Right lobe of liver (tissue), 6 donors: ENCODE measurements around the gene PHOSPHO1. TPM values are rescaled to one million over a fixed set of nuclear protein-coding genes. Genes with fewer than 3 reads are reported as not detected.

Source experiments
- ATAC-seq, 4 donors: fragments of 200-7000 bp; cut with Tn5 transposase; one replicate each; pipeline ENCODE4 v1.9.1; 2020; ENCODE audit warnings: mild to moderate bottlenecking in 4 of 4, moderate library complexity in 4 of 4
- DNase-seq, 3 donors: peaks; one replicate each; pipeline ENCODE4 v3.0.0-alpha.2; 2020
- H3K27ac ChIP-seq, 3 donors: fragments of 200-600 bp; one replicate each; pipeline ENCODE4 v1.8.0; 2022
- H3K27me3 ChIP-seq, 2 donors: fragments of 200-600 bp; one replicate each; pipeline ENCODE4 v1.8.0; 2022
- H3K36me3 ChIP-seq, 4 donors: fragments of 200-600 bp; sonication (generic) in 1 of 4; one replicate each; pipeline versions ENCODE4 v1.5.1 to v1.8.0; 2017 to 2022; ENCODE audit warnings: control low read depth in 1 of 4
- H3K4me1 ChIP-seq, 4 donors: fragments of 200-600 bp; sonication (generic) in 1 of 4; one replicate each; pipeline versions ENCODE4 v1.5.1 to v1.8.0; 2017 to 2022; ENCODE audit warnings: control low read depth in 1 of 4
- H3K4me3 ChIP-seq, 3 donors: fragments of 200-600 bp; one replicate each; pipeline ENCODE4 v1.8.0; 2022
- H3K9me3 ChIP-seq, 4 donors: fragments of 200-600 bp; sonication (generic) in 1 of 4; one replicate each; pipeline versions ENCODE4 v1.5.1 to v1.8.0; 2017 to 2022; ENCODE audit warnings: control low read depth in 1 of 4
- CTCF ChIP-seq, 4 donors: fragments of 200-600 bp in 3 of 4; fragments of 450-650 bp in 1 of 4; IDR thresholded peaks; one replicate each; pipeline versions ENCODE4 v1.5.1 to v1.8.0; 2016 to 2022; ENCODE audit warnings: antibody characterized with exemption in 4 of 4, mild to moderate bottlenecking in 2 of 4
- POLR2A ChIP-seq: fragments of 450-650 bp; IDR thresholded peaks from one replicate; pipeline ENCODE4 v1.6.1; 2017; ENCODE audit warnings: antibody characterized with exemption, mild to moderate bottlenecking
- WGBS: methylation state at CpG from one replicate; pipeline ENCODE4 v1.1.6; 2018; ENCODE audit warnings: low coverage, low lambda C conversion rate; ENCODE audit not compliant: insufficient coverage; ENCODE audit errors: missing lambda C conversion rate; 5-methylcytosine and 5-hydroxymethylcytosine counted together
- intact Hi-C, 2 donors: fragments of 100-400 bp; cut with DNase I; formaldehyde crosslinking; loops; one replicate each; pipeline versions ENCODE4 v1.11.2 to v1.14.1; 2022
- total RNA-seq, 6 experiments: library from RNA; depleted of rRNA in 2 of 6; stranded (reverse); fragments of >200 nt in 2 of 6; fragmentation: NEBNext Ultra II Directional in 3 of 6; extraction: Animal tissue kit (Norgen Biotek cat#: 25700) in 3 of 6; gene quantifications; one replicate each; pipeline versions ENCODE4 v1.1.0 to v1.2.4, GENCODE V29; 2016 to 2023
- donor health status: DM: no; HTN: yes; CAD: no.
- donor health status: DM: no; HTN: no; CAD: no.
- donor health status: DM: no; HTN: no; CAD: no.
- donor health status: DM: no; HTN: yes; CAD: no.
- donor health status: DM: no; HTN: yes; CAD: no.

PHOSPHO1 gene
- total RNA-seq, 6 experiments from 2014 or later: 0.16 to 0.71 (median 0.41) TPM; not detected in 2

GRCh38 chr17:49249292-49249794, 18.8 kb upstream of the PHOSPHO1 start:
- intact Hi-C loops: no loop called here
- Histone ChIP-seq H3K4me3 (no peak overlapping the region), H3K4me1 (no peaks in the 10 kb centered on the region), H3K9me3 (no peaks in the 10 kb centered on the region), H3K36me3 (no peaks in the 10 kb centered on the region), H3K27ac (no peak overlapping the region), H3K27me3 (no peaks in the 10 kb centered on the region)
- DNase-seq (peak in 1 of 3 donors; percentile 40), ATAC-seq (peak in 1 of 4 donors; percentile 30)
- no peak for TF ChIP-seq POLR2A
- TF ChIP-seq CTCF (IDR thresholded peaks at IDR 0.05): no peak
- WGBS: 50% methylated on average over 5 of the region's 10 CpGs

- intact Hi-C loops: no loop called here
- ATAC-seq (no peak), DNase-seq (no peak)
- Histone ChIP-seq H3K36me3 (no peaks in the 10 kb centered on the region), H3K27ac (no peak overlapping the region), H3K9me3 (no peaks in the 10 kb centered on the region), H3K4me3 (no peak overlapping the region), H3K4me1 (no peaks in the 10 kb centered on the region), H3K27me3 (no peaks in the 10 kb centered on the region)
- TF ChIP-seq CTCF (IDR thresholded peaks at IDR 0.05) (no peak), POLR2A (no peak)
- WGBS: 72% methylated on average over 7 of the region's 7 CpGs
Measured at GRCh38 chr17:49247944-49248343, 17.4 kb upstream of the PHOSPHO1 start.

GRCh38 chr17:49244839-49245238, 14.3 kb upstream of the PHOSPHO1 start:
- Histone ChIP-seq H3K9me3 (no peaks in the 10 kb centered on the region), H3K36me3 (no peaks in the 10 kb centered on the region), H3K27me3 (no peaks in the 10 kb centered on the region), H3K4me3 (no peak overlapping the region), H3K27ac (no peak overlapping the region), H3K4me1 (no peaks in the 10 kb centered on the region)
- WGBS: 63% methylated on average over 2 of the region's 4 CpGs
- TF ChIP-seq POLR2A (no peak), CTCF (IDR thresholded peaks at IDR 0.05) (no peak)
- intact Hi-C loops: no loop called here
- no peak for ATAC-seq
- no peak for DNase-seq

- WGBS: 67% methylated on average over 3 of the region's 5 CpGs
- no peak for ATAC-seq
- H3K9me3 ChIP-seq: no peaks in the 10 kb centered on the region
- H3K4me3 ChIP-seq: no peak overlapping the region
- H3K27ac ChIP-seq: no peak overlapping the region
- DNase-seq: no peak
- no peaks in the 10 kb centered on the region for H3K4me1 ChIP-seq
- no peaks in the 10 kb centered on the region for H3K27me3 ChIP-seq
- TF ChIP-seq POLR2A (no peak), CTCF (IDR thresholded peaks at IDR 0.05) (no peak)
- H3K36me3 ChIP-seq: no peaks in the 10 kb centered on the region
- intact Hi-C loops: no loop called here
Measured at GRCh38 chr17:49242813-49243212, 12.2 kb upstream of the PHOSPHO1 start.
